ENCODE data around the gene CDH13.
A peak's percentile ranks its signal among the peaks of the same experiment; 100 is the strongest.

CDH13 gene

GRCh38 chr16:83792391-83792790 lies 1165.6 kb downstream of the CDH13 start:
- POLR2A ChIA-PET: no interaction called here
- Histone ChIP-seq H3K4me3 (ENCODE audit: low read depth, low read length) (no peak overlapping the region), H3K27ac (ENCODE audit: extremely low read depth, low read depth, low read length) (no peak overlapping the region), H3K4me1 (ENCODE audit: control insufficient read depth, insufficient read depth, low read length) (no peaks in the 10 kb centered on the region), H3K36me3 (ENCODE audit: control insufficient read depth in 2 of 2, insufficient read depth in 1 of 2, low read length in 2 of 2) (no peaks in the 10 kb centered on the region), H3K9me3 (ENCODE audit: control insufficient read depth, insufficient read depth, low read depth, low read length) (no peaks in the 10 kb centered on the region)
- TF ChIP-seq ZNF830 (tag by site-specific recombination; IDR thresholded peaks at IDR 0.05; ENCODE audit: low read depth) (no peak), ZFP41 (tag by site-specific recombination; IDR thresholded peaks at IDR 0.05; ENCODE audit: borderline replicate concordance) (no peak), ZNF629 (tag by site-specific recombination; IDR thresholded peaks at IDR 0.05) (no peak), ZNF23 (tag by site-specific recombination; IDR thresholded peaks at IDR 0.05; ENCODE audit: borderline replicate concordance) (no peak), ZBTB20 (tag by site-specific recombination; IDR thresholded peaks at IDR 0.05) (no peak), ZNF354C (tag by site-specific recombination; IDR thresholded peaks at IDR 0.05; ENCODE audit: borderline replicate concordance, low read depth) (no peak), ZNF10 (tag by site-specific recombination; IDR thresholded peaks at IDR 0.05) (no peak), EGR2 (tag by site-specific recombination; IDR thresholded peaks at IDR 0.05; ENCODE audit: low read depth) (no peak)
- CTCF ChIA-PET: no interaction called here

- ChIA-PET CTCF (no interaction called here), POLR2A (no interaction called here)
- no peak for TF ChIP-seq ZNF292 (tag by site-specific recombination; IDR thresholded peaks at IDR 0.05; ENCODE audit: borderline replicate concordance, low read depth)
- 0 out of 2 replicates have a peak, but pooled peaks have one; percentile 19 for TF ChIP-seq ZBTB6 (tag by site-specific recombination; IDR thresholded peaks at IDR 0.05)
Observed at GRCh38 chr16:83793179-83793578, 1166.4 kb downstream of the CDH13 start.

GRCh38 chr16:83794860-83795554 lies 1168.2 kb downstream of the CDH13 start:
- POLR2A ChIA-PET: no interaction called here
- H3K27ac ChIP-seq (ENCODE audit: extremely low read depth, low read depth, low read length): no peak overlapping the region

More at GRCh38 chr16:83793179-83793578, 1166.4 kb downstream of the CDH13 start:
- Histone ChIP-seq H3K9me3 (ENCODE audit: control insufficient read depth, insufficient read depth, low read depth, low read length) (no peaks in the 10 kb centered on the region), H3K4me3 (ENCODE audit: low read depth, low read length) (no peak overlapping the region), H3K4me1 (ENCODE audit: control insufficient read depth, insufficient read depth, low read length) (no peaks in the 10 kb centered on the region), H3K36me3 (ENCODE audit: control insufficient read depth in 2 of 2, insufficient read depth in 1 of 2, low read length in 2 of 2) (no peaks in the 10 kb centered on the region), H3K27ac (ENCODE audit: extremely low read depth, low read depth, low read length) (no peak overlapping the region)

More at GRCh38 chr16:83794860-83795554, 1168.2 kb downstream of the CDH13 start:
- H3K4me3 ChIP-seq (ENCODE audit: low read depth, low read length): no peak overlapping the region
- no peaks in the 10 kb centered on the region for H3K4me1 ChIP-seq (ENCODE audit: control insufficient read depth, insufficient read depth, low read length)
- H3K36me3 ChIP-seq (ENCODE audit: control insufficient read depth in 2 of 2, insufficient read depth in 1 of 2, low read length in 2 of 2): no peaks in the 10 kb centered on the region
- H3K9me3 ChIP-seq (ENCODE audit: control insufficient read depth, insufficient read depth, low read depth, low read length): no peaks in the 10 kb centered on the region
- TF ChIP-seq ZBTB7A (tag by site-specific recombination; IDR thresholded peaks at IDR 0.05; ENCODE audit: low read depth): no peak
- TF ChIP-seq FEZF1 (tag by site-specific recombination; IDR thresholded peaks at IDR 0.05): no peak
- TF ChIP-seq PRDM4 (tag by site-specific recombination; IDR thresholded peaks at IDR 0.05): no peak
- CTCF ChIA-PET: interaction anchor here (0.6 kb wide), 1 partner anchor 1631 kb away, joined by 3 read pairs; no protein-coding TSS in a partner anchor

Data from HEK293 (cell line).